ENCODE results near the gene NPHS1.

NPHS1 gene

GRCh38 chr19:35792312-35792711 is 60.0 kb downstream of the NPHS1 start:
- TF ChIP-seq FOXP2 (optimal IDR thresholded peaks at IDR 0.05; ENCODE audit: control extremely low read depth, extremely low read length, insufficient read depth) (no peak), POLR2AphosphoS5 (IDR thresholded peaks at IDR 0.05; ENCODE audit: borderline replicate concordance, low read depth, low read length) (no peak), EZH2 (IDR thresholded peaks at IDR 0.05) (no peak)
- Histone ChIP-seq H3K4me3 (no peak overlapping the region), H3K27ac (no peak overlapping the region), H3K9ac (ENCODE audit: insufficient read length) (no peak overlapping the region), H3K9me3 (ENCODE audit: low read depth, low read length) (no peaks in the 10 kb centered on the region), H3K36me3 (ENCODE audit: insufficient read depth, low read length) (no peaks in the 10 kb centered on the region)
- DNase-seq (ENCODE audit: low read depth, low spot score), result no peak

GRCh38 chr19:35791814-35792279 is 60.5 kb downstream of the NPHS1 start:
- TF ChIP-seq FOXP2 (optimal IDR thresholded peaks at IDR 0.05; ENCODE audit: control extremely low read depth, extremely low read length, insufficient read depth) (no peak), POLR2AphosphoS5 (IDR thresholded peaks at IDR 0.05; ENCODE audit: borderline replicate concordance, low read depth, low read length) (no peak), EZH2 (IDR thresholded peaks at IDR 0.05) (no peak)
- DNase-seq (ENCODE audit: low read depth, low spot score), result no peak

GRCh38 chr19:35790981-35791813 is 61.1 kb downstream of the NPHS1 start:
- Histone ChIP-seq H3K9me3 (ENCODE audit: low read depth, low read length) (no peaks in the 10 kb centered on the region), H3K9ac (ENCODE audit: insufficient read length) (no peak overlapping the region), H3K4me3 (no peak overlapping the region), H3K36me3 (ENCODE audit: insufficient read depth, low read length) (no peaks in the 10 kb centered on the region), H3K27ac (no peak overlapping the region)
- no peak for TF ChIP-seq EZH2 (IDR thresholded peaks at IDR 0.05)
- TF ChIP-seq POLR2AphosphoS5 (IDR thresholded peaks at IDR 0.05; ENCODE audit: borderline replicate concordance, low read depth, low read length), result no peak
- TF ChIP-seq FOXP2 (optimal IDR thresholded peaks at IDR 0.05; ENCODE audit: control extremely low read depth, extremely low read length, insufficient read depth), result no peak
- no peak for DNase-seq (ENCODE audit: low read depth, low spot score)

More at GRCh38 chr19:35791814-35792279, 60.5 kb downstream of the NPHS1 start:
- Histone ChIP-seq H3K36me3 (ENCODE audit: insufficient read depth, low read length) (no peaks in the 10 kb centered on the region), H3K4me3 (no peak overlapping the region), H3K9ac (ENCODE audit: insufficient read length) (no peak overlapping the region), H3K9me3 (ENCODE audit: low read depth, low read length) (no peaks in the 10 kb centered on the region), H3K27ac (no peak overlapping the region)

- DNase-seq (ENCODE audit: low read depth, low spot score), result no peak
- TF ChIP-seq EZH2 (IDR thresholded peaks at IDR 0.05) (no peak), FOXP2 (optimal IDR thresholded peaks at IDR 0.05; ENCODE audit: control extremely low read depth, extremely low read length, insufficient read depth) (no peak), POLR2AphosphoS5 (IDR thresholded peaks at IDR 0.05; ENCODE audit: borderline replicate concordance, low read depth, low read length) (no peak)
- Histone ChIP-seq H3K36me3 (ENCODE audit: insufficient read depth, low read length) (no peaks in the 10 kb centered on the region), H3K4me3 (no peak overlapping the region), H3K9me3 (ENCODE audit: low read depth, low read length) (no peaks in the 10 kb centered on the region), H3K9ac (ENCODE audit: insufficient read length) (no peak overlapping the region), H3K27ac (no peak overlapping the region)
Observed at GRCh38 chr19:35789978-35790944, 62.0 kb downstream of the NPHS1 start.

- no peak for DNase-seq (ENCODE audit: low read depth, low spot score)
- no peak overlapping the region for H3K9ac ChIP-seq (ENCODE audit: insufficient read length)
- H3K4me3 ChIP-seq, result no peak overlapping the region
- no peaks in the 10 kb centered on the region for H3K36me3 ChIP-seq (ENCODE audit: insufficient read depth, low read length)
- no peak overlapping the region for H3K27ac ChIP-seq
- TF ChIP-seq FOXP2 (optimal IDR thresholded peaks at IDR 0.05; ENCODE audit: control extremely low read depth, extremely low read length, insufficient read depth) (no peak), EZH2 (IDR thresholded peaks at IDR 0.05) (no peak), POLR2AphosphoS5 (IDR thresholded peaks at IDR 0.05; ENCODE audit: borderline replicate concordance, low read depth, low read length) (no peak)
- no peaks in the 10 kb centered on the region for H3K9me3 ChIP-seq (ENCODE audit: low read depth, low read length)
Observed at GRCh38 chr19:35789195-35789977, 62.9 kb downstream of the NPHS1 start.

- Histone ChIP-seq H3K9me3 (ENCODE audit: low read depth, low read length) (no peaks in the 10 kb centered on the region), H3K27ac (no peak overlapping the region), H3K9ac (ENCODE audit: insufficient read length) (no peak overlapping the region), H3K4me3 (no peak overlapping the region), H3K36me3 (ENCODE audit: insufficient read depth, low read length) (no peaks in the 10 kb centered on the region)
- no peak for DNase-seq (ENCODE audit: low read depth, low spot score)
- no peak for TF ChIP-seq POLR2AphosphoS5 (IDR thresholded peaks at IDR 0.05; ENCODE audit: borderline replicate concordance, low read depth, low read length)
- TF ChIP-seq EZH2 (IDR thresholded peaks at IDR 0.05), result no peak
- TF ChIP-seq FOXP2 (optimal IDR thresholded peaks at IDR 0.05; ENCODE audit: control extremely low read depth, extremely low read length, insufficient read depth), result no peak
Observed at GRCh38 chr19:35788205-35788960, 63.9 kb downstream of the NPHS1 start.

GRCh38 chr19:35787227-35787799 is 65.0 kb downstream of the NPHS1 start:
- H3K36me3 ChIP-seq (ENCODE audit: insufficient read depth, low read length), result no peaks in the 10 kb centered on the region; the same call in 1 of the 2 replicates

More at GRCh38 chr19:35787227-35787799, 65.0 kb downstream of the NPHS1 start:
- TF ChIP-seq POLR2AphosphoS5 (IDR thresholded peaks at IDR 0.05; ENCODE audit: borderline replicate concordance, low read depth, low read length), result no peak
- no peak for TF ChIP-seq EZH2 (IDR thresholded peaks at IDR 0.05)
- TF ChIP-seq FOXP2 (optimal IDR thresholded peaks at IDR 0.05; ENCODE audit: control extremely low read depth, extremely low read length, insufficient read depth), result no peak
- Histone ChIP-seq H3K27ac (no peak overlapping the region), H3K9me3 (ENCODE audit: low read depth, low read length) (no peaks in the 10 kb centered on the region), H3K4me3 (no peak overlapping the region), H3K9ac (ENCODE audit: insufficient read length) (no peak overlapping the region)
- no peak for DNase-seq (ENCODE audit: low read depth, low spot score)

Measured in SK-N-MC (cell line).